NCI-H446 (cell line): Measurements from ENCODE around the gene PXN.

Experiments used
- DNase-seq, 2 experiments: peaks; one replicate each; lab custom pipeline; 2025; lab: John Stamatoyannopoulos, UW

Gene PXN

GRCh38 chr12:120172053-120172452 is 93.5 kb downstream of the PXN start:
- DNase-seq: no peak

- DNase-seq: no peak
Measured at GRCh38 chr12:120170631-120171030, 94.9 kb downstream of the PXN start.

- DNase-seq: no peak
Measured at GRCh38 chr12:120169946-120170345, 95.6 kb downstream of the PXN start.

- DNase-seq: no peak
Measured at GRCh38 chr12:120168337-120168736, 97.2 kb downstream of the PXN start.

GRCh38 chr12:120167529-120168095 is 97.9 kb downstream of the PXN start:
- no peak for DNase-seq

- DNase-seq: no peak
Measured at GRCh38 chr12:120164293-120164692, 101.2 kb downstream of the PXN start.

GRCh38 chr12:120162763-120163162 is 102.8 kb downstream of the PXN start:
- no peak for DNase-seq

GRCh38 chr12:120161852-120162251 is 103.7 kb downstream of the PXN start:
- no peak for DNase-seq
